Astrocyte of the cerebellum (primary cell): ENCODE measurements around the gene TPO.
"Not testable (repeated sequence)": the region's sequence is repeated elsewhere in the genome, so short reads cannot be mapped to it uniquely, and the experiment has no call there.

Experiments
- DNase-seq: peaks from one replicate; pipeline ENCODE4 v3.0.0-alpha.2; 2011; ENCODE audit warnings: low read depth
- H3K4me3 ChIP-seq: 2 replicates; pipeline ENCODE4 v1.5.1; 2011; ENCODE audit warnings: mild to moderate bottlenecking, low read depth, low read length, moderate library complexity
- in situ Hi-C: cut with HindIII; loops from 2 replicates; pipeline ENCODE4 v1.10.0; 2017; ENCODE audit warnings: low sequenced_read_pairs
- TF ChIP-seq, protein P1 (sequence below): IDR thresholded peaks from 2 replicates; pipeline ENCODE4 v1.5.1; 2012; ENCODE audit warnings: low read length, low read depth, moderate library complexity, mild to moderate bottlenecking; ENCODE audit errors: missing control alignments

Gene TPO

DNA sequence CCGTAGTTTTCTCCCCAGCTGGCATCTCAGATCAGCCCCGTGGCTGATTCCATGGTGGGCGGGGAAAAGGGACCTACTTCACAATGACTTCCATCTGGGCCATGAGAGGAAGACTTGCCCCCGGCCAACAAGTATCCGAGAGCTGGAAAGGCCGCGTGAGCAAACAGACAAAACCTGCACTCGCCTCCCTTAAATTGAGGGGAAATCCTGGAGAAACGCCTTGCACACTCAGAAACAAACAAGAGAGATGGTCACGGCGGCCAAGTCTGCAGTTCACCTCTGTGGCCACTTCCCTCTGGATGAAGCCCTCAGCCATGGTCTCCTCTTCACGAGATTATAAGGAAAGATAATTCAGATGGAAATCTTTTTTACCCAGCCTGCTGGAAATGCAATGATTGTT is 39.4 kb upstream of the TPO start:
- TF ChIP-seq, protein P1, sequence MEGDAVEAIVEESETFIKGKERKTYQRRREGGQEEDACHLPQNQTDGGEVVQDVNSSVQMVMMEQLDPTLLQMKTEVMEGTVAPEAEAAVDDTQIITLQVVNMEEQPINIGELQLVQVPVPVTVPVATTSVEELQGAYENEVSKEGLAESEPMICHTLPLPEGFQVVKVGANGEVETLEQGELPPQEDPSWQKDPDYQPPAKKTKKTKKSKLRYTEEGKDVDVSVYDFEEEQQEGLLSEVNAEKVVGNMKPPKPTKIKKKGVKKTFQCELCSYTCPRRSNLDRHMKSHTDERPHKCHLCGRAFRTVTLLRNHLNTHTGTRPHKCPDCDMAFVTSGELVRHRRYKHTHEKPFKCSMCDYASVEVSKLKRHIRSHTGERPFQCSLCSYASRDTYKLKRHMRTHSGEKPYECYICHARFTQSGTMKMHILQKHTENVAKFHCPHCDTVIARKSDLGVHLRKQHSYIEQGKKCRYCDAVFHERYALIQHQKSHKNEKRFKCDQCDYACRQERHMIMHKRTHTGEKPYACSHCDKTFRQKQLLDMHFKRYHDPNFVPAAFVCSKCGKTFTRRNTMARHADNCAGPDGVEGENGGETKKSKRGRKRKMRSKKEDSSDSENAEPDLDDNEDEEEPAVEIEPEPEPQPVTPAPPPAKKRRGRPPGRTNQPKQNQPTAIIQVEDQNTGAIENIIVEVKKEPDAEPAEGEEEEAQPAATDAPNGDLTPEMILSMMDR: no peak
- no peak overlapping the region for H3K4me3 ChIP-seq
- in situ Hi-C loops: no loop called here
- DNase-seq: no peak

DNA sequence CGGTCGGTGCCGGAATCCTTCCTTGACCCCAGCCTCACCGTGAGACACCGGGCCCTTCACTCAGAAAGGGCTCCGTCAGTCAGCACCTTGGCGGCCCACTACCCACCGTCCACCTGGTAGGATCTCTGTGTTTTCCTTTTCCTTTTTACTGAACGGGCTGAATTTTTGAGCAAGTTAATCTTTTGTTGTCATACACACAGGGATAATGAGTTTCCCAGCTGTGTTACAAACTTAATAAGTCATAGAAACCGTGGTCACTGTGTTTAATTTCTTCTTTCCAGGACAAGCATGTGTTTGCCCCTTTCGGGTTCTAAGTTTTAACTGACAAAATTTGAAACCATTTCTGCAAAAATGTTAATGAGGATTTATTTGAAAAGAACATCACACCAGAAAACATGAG is 39.0 kb upstream of the TPO start:
- TF ChIP-seq, protein P1: no peak

DNA sequence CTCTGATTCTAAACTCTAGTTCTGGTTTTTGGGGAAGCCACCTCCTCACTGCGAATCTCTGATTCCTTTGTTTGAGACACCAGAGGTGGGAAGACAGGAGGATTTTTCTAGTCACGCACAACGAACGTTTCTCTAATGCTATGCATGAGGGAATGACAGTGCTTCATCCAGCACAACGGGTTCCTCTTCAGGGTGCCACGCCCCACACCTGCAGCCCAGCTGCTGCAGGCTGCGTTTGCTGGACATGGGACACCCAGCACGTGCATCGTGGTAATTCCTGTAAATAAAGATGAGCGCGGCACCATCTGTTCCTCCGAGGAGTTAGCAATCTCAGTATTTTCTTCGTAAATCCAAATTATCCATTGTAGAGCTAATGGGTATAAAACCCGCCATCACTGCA is 37.5 kb upstream of the TPO start:
- H3K4me3 ChIP-seq: no peak overlapping the region
- in situ Hi-C loops: no loop called here
- TF ChIP-seq, protein P1: no peak
- no peak for DNase-seq

More for the DNA sequence above, 39.0 kb upstream of the TPO start:
- in situ Hi-C loops: no loop called here
- no peak for DNase-seq
- H3K4me3 ChIP-seq: no peak overlapping the region

DNA sequence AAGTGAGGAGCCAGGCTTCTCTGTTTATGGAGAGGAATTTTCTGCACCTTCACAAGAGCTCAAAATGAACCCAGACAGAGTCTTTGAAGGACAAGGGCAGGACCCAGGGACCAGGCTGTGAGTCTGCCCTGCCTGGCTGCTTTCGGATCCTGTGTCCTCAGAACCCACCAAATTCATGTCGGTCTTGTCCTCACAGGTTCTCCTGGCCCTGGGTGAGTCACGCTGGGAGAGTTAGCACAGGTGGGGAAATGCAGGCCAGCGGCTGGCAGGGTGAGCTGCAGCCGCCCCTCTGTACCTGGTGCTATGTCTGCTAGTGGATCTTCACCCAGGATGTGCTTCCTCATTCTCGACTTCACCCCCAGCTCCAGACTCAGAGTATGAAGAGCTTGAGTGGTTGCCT is 35.8 kb upstream of the TPO start:
- no peak for DNase-seq
- H3K4me3 ChIP-seq: no peak overlapping the region
- in situ Hi-C loops: no loop called here
- TF ChIP-seq, protein P1: no peak

DNA sequence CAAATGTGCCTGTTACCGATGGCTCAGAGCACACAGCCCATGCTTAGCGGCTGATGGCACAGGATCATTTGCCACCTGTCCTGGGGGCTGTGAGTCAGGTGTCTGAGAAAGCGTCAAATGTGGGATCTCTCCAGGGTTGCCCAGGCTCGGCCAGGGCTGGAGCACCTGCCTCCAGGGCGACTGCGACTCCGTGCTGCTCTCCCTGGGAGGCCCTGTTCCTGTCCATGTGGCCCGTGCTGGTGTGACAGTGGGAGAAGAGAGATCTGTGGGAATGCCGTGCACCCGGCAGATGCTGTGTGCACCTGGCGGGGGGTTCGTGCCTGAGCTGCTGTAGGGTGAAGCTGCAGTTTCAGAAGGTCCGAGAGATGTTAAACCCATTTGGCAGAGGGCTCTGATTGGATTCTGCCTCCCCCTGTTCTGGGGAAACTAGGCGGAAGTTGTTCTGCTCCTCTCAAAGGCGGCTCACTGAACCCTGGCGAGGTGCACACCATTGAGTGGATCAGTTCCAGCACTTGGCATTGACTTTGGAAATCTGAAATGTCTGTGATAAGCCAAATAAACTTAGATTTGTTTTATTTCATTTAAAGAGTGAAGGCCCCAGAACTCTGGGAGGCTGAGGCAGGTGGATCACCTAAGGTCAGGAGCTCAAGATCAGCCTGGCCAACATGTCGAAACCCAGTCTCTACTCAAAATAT is 34.7 kb upstream of the TPO start:
- TF ChIP-seq, protein P1: no peak
- in situ Hi-C loops: no loop called here
- no peak for DNase-seq
- no peak overlapping the region for H3K4me3 ChIP-seq

DNA sequence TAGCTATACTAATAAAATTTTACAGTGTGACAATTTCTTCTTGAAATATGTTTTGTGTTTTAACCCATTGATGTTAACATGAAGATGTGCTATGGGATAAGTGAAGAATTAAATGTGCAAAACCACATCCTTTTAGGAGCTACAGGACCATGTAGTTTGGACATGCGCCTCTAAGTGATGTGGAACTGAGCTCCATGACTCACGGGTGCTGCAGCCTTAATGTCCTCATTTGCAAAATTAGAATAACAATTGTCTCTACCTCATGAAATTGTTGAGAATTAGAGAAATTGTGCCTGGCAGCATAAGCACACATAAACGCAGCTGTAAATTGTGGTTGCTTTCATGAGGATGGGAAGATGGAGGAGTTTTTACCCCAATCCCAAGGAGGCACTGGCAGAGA is 31.6 kb upstream of the TPO start:
- H3K4me3 ChIP-seq: no peak overlapping the region
- in situ Hi-C loops: loop anchor here (5.0 kb wide), 1 partner anchor 34 kb away; no protein-coding TSS in a partner anchor
- no peak for DNase-seq
- TF ChIP-seq, protein P1: no peak

DNA sequence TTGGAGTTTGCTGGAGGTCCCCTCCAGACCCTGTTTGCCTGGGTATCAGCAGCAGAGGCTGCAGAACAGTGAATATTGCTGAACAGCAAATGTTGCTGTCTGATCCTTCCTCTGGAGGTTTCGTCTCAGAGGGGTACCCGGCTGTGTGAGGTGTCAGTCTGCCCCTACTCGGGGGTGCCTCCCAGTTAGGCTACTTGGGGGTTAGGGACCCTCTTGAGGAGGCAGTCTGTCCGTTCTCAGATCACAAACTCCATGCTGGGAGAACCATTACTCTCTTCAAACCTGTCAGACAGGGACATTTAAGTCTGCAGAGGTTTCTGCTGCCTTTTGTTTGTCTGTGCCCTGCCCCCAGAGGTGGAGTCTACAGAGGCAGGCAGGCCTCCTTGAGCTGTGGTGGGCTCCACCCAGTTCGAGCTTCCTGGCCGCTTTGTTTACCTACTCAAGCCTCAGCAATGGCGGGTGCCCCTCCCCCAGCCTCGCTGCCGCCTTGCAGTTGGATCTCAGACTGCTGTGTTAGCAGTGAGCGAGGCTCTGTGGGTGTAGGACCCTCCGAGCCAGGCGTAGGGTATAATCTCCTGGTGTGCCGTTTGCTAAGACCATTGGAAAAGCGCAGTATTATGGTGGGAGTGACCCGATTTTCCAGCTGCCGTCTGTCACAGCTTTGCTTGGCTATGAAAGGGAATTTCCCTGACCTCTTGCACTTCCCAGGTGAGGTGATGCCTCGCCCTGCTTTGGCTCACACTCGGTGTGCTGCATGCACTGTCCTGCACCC is 25.1 kb upstream of the TPO start:
- in situ Hi-C loops: not testable (repeated sequence)

DNA sequence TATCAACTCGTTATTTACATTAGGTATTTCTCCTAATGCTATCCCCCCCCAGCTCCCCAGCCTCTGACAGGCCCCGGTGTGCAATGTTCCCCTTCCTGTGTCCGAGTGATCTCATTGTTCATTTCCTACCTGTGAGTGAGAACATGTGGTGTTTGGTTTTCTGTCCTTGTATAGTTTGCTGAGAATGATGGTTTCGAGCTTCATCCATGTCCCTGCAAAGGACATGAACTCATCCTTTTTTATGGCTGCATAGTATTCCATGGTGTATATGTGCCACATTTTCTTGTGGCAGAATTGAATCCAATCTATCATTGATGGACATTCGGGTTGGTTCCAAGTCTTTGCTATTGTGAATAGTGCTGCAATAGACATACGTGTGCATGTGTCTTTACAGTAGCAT is 23.1 kb upstream of the TPO start:
- DNase-seq, in situ Hi-C loops: not testable (repeated sequence)

More for the DNA sequence above, 25.1 kb upstream of the TPO start:
- DNase-seq, H3K4me3 ChIP-seq: not testable (repeated sequence)

More for the DNA sequence above, 23.1 kb upstream of the TPO start:
- H3K4me3 ChIP-seq: not testable (repeated sequence)
